Measurements from ENCODE around the gene SLC25A13. TPM values are rescaled to one million over a fixed set of nuclear protein-coding genes. Genes with fewer than 3 reads are reported as not detected.
A peak's percentile ranks its signal among the peaks of the same experiment; 100 is the strongest.

The SLC25A13 gene
- total RNA-seq, 4 donors from 2014 or later = 2.3 to 53.0 (median 39.3) TPM

- no peak for TF ChIP-seq POLR2A (IDR thresholded peaks at IDR 0.05)
- TF ChIP-seq CTCF (IDR thresholded peaks at IDR 0.05) = no peak
- no peak for DNase-seq
- intact Hi-C loops (cut with DNase I; ENCODE audit: low total_unique reads) = no loop called here
Observed at GRCh38 chr7:96233084-96233483, 88.8 kb downstream of the SLC25A13 start.

GRCh38 chr7:96228760-96229159, 93.1 kb downstream of the SLC25A13 start:
- Histone ChIP-seq H3K4me3 (no peak overlapping the region), H3K36me3 (no peaks in the 10 kb centered on the region), H3K27ac (no peak overlapping the region), H3K9me3 (no peaks in the 10 kb centered on the region), H3K27me3 (no peaks in the 10 kb centered on the region), H3K4me1 (no peaks in the 10 kb centered on the region)
- TF ChIP-seq CTCF (IDR thresholded peaks at IDR 0.05) (no peak), POLR2A (IDR thresholded peaks at IDR 0.05) (no peak)
- DNase-seq = no peak
- intact Hi-C loops (cut with DNase I; ENCODE audit: low total_unique reads) = no loop called here

More at GRCh38 chr7:96233084-96233483, 88.8 kb downstream of the SLC25A13 start:
- H3K36me3 ChIP-seq = no peaks in the 10 kb centered on the region
- no peaks in the 10 kb centered on the region for H3K27me3 ChIP-seq
- H3K4me3 ChIP-seq = no peak overlapping the region
- no peak overlapping the region for H3K27ac ChIP-seq
- peaks cover 0 to 5% of the 10 kb centered on the region in 2 donors for H3K4me1 ChIP-seq
- H3K9me3 ChIP-seq = no peaks in the 10 kb centered on the region

DNA sequence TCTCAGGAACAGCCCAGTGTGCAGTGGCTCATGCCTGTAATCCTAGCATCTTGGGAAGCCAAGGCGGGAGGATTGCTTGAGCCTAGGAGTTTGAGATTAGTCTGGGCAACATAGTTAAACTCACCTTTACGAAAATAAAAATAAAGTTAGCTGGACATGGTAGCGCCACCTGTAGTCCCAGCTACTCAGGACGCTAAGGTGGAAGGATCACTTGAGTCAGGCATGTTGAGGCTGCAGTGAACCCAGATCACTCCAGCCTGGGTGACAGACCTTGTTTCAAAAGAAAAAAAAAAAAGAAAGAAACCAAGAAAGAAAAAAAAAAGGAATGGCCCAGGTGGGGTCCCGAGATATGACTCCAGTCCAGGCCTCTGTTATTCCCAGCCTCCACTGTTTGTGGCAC, 96.6 kb downstream of the SLC25A13 start:
- TF ChIP-seq POLR2A (IDR thresholded peaks at IDR 0.05) (no peak), CTCF (IDR thresholded peaks at IDR 0.05) (no peak)
- no peaks in the 10 kb centered on the region for H3K27me3 ChIP-seq
- no peak overlapping the region for H3K4me3 ChIP-seq
- H3K27ac ChIP-seq = no peak overlapping the region
- H3K36me3 ChIP-seq = no peaks in the 10 kb centered on the region
- H3K4me1 ChIP-seq = no peaks in the 10 kb centered on the region
- no peaks in the 10 kb centered on the region for H3K9me3 ChIP-seq
- no peak for DNase-seq
- intact Hi-C loops (cut with DNase I; ENCODE audit: low total_unique reads) = no loop called here

- intact Hi-C loops (cut with DNase I; ENCODE audit: low total_unique reads) = no loop called here
- H3K4me3 ChIP-seq = no peak overlapping the region
Observed at GRCh38 chr7:96224685-96225084, 97.2 kb downstream of the SLC25A13 start.

GRCh38 chr7:96224073-96224472, 97.8 kb downstream of the SLC25A13 start:
- H3K27ac ChIP-seq = no peak overlapping the region
- TF ChIP-seq POLR2A (IDR thresholded peaks at IDR 0.05) = no peak
- no peak for TF ChIP-seq CTCF (IDR thresholded peaks at IDR 0.05)
- no peaks in the 10 kb centered on the region for H3K9me3 ChIP-seq
- H3K4me1 ChIP-seq = no peaks in the 10 kb centered on the region
- DNase-seq = no peak
- H3K4me3 ChIP-seq = no peak overlapping the region
- intact Hi-C loops (cut with DNase I; ENCODE audit: low total_unique reads) = no loop called here
- no peaks in the 10 kb centered on the region for H3K36me3 ChIP-seq
- H3K27me3 ChIP-seq = no peaks in the 10 kb centered on the region

More at GRCh38 chr7:96224685-96225084, 97.2 kb downstream of the SLC25A13 start:
- no peaks in the 10 kb centered on the region for H3K27me3 ChIP-seq
- H3K36me3 ChIP-seq = no peaks in the 10 kb centered on the region
- no peaks in the 10 kb centered on the region for H3K9me3 ChIP-seq
- no peak overlapping the region for H3K27ac ChIP-seq
- DNase-seq = no peak
- TF ChIP-seq CTCF (IDR thresholded peaks at IDR 0.05) (peak in 1 of 4 experiments; percentile 4), POLR2A (IDR thresholded peaks at IDR 0.05) (no peak)
- H3K4me1 ChIP-seq = no peaks in the 10 kb centered on the region

Data from uterus (tissue), 4 donors.